ENCODE measurements around the gene TRIM45.
"Not testable (repeated sequence)": the region's sequence is repeated elsewhere in the genome, so short reads cannot be mapped to it uniquely, and the experiment has no call there.

TRIM45 gene

DNA sequence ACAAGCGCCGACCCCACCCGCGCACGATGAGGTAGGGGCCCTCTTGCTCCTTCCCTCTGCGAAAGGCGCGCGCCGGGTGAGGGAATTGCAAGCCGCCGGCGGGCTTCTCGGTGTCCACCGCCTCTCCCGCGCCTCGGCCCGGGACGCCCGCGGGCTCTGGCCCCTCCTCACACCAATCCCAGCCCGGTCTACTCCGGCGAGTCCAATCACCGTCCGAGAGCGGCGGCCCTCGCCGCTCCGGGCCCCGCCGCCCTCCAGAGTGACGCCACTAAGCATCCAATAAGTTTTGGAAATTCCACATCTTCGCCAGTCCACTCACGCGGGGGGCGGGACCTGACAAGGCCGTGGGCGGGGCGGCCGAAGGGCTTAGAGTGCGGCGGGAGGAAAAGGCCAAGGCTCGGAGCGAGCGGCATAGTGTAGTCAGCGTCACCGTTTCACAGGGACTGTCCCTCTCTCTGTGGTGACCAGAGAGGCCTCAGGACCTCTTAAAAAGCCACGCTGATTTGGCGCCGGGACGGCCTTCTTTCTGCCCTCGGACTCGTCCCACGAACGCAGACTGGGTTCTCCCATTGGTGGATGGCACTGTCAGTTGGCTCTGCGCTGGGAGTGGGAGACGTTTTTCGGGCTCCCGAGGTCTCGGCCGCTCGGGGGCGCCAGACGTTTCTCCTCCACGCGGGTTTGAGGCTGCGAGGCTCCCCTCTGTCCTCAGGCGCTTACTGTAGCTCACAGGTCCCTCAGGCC, at the start of gene TRIM45:
Gene TRIM45 (minus strand): TSS at position 161 of the 741 bp plus-strand sequence. CDS start 548 bp downstream, outside the sequence.
- peak; percentile 89 for DNase-seq

DNA sequence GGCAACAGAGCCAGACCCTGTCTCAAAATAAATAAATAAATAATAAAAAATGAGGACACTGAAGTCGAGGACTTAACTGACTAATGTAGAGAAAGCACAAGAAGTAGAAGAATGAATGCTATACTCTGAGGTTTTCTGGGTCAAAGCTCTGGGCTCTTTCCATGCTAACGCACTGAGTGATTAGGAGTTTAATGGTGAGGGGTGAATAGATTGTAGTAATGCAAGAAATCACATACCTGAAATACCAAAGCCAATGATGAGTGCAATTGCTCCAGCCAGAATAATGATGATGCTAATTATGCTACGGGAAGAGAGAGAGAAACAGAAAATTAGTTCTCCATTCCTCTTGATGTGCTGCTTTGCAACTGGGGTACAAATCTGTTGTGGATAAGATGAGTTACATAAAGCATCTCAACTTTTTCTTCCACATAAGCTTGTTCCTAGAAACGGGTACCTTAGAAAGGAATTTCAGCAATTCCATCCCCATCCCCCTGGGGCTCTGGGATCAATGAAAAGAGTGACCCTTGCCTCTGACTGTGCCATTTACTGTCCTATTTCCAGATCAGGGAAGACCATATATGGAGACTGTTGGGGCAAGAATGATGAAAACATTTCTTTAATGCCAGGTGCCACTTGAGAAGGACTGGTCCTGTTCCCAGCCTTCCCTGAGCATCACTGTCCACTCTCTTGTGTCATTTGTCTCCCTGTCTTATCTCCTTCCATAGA, 48.5 kb upstream of the TRIM45 start:
- no peak for DNase-seq

DNA sequence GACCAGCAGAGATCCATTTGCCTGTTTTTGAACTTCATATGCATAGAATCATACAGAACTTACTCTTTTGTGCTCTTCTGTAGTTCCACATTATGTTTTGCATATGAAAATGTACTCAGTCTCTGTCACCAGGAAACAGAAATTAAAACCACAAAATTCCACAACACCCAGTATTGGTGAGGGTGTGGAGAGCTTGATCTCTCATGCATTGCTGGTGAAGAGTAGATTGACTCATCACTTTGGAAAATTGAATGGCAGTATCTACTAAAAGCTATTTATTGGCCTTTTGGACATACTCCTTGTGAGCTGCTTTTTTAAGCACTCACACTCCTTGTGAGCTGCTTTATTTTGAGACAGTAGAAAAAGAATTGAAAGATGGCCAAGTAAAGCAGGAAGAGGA, 45.9 kb upstream of the TRIM45 start:
- DNase-seq = no peak

DNA sequence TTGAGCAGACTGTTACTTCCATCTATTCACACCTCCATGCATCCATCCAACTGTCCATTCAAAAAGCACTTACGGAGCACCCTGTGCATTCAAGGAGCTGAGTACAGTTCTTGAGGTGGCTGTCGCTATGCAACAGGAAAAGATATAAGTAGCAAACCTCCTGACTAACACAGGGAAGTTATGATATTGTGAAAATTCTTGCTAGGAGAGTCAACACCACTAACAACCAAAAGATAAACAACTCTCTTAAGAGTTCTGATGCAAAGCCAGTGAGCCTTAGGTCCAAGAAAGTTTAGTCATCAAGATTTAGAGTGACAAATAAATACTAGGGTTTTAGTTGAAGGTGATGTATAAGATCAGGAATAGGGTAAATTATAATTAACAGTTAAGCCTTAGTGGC, 44.5 kb upstream of the TRIM45 start:
- DNase-seq = no peak

DNA sequence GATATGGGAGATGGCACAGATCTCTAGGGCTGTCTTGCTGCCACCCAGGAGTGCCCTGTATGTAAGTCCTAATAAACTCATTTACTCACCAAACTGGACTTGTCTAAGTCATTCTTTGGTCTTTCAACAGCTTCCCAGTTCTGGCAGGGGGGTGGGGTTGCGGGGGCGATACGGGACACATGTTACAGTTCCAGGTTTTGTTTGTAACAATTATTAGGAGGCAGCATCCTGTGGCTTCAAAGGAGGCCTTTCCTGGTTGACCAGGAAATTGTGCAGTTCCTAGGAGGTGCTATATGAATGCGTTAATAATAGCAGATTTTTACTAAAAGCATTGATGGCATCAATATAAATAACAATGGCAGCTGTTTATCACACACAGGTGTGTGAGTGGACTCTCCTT, 42.7 kb upstream of the TRIM45 start:
- no peak for DNase-seq

- DNase-seq = no peak
These were observed 41.3 kb upstream of the TRIM45 start for GRCh38 chr1:117162816-117163215.

DNA sequence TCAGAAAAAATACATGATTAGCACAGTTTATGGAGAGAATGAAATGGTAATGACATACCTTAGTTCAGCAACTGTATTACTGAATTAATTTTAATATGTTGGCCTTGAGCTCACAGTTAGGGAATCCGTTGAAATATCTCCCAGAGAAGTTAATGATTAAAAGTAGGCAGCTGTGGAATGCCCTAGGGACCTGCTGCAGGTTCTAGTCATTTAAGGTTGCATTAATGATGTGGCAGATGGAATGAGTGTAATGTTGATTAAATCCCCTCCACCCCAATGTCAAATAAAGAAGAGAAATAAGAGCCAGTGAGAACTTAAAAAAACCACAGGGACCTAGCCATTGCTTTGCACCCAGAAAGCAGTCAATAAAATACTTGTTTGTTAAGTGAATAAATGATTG, 40.3 kb upstream of the TRIM45 start:
- DNase-seq = no peak

DNA sequence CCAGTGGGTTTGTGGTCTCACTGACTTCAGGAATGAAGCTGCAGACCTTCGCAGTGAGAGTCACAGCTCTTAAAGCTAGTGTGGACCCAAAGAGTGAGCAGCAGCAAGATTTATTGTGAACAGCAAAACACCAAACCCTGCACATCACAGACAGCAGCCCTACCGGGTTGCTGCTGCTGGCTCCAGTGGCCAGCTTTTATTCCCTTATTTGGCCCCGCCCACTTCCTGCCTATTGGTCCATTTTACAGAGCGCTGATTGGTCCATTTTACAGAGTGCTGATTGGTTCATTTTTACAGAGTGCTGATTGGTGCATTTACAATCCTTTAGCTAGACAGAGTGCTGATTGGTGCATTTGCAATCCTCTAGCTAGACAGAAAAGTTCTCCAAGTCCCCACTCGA, 29.8 kb upstream of the TRIM45 start:
- DNase-seq = not testable (repeated sequence)

DNA sequence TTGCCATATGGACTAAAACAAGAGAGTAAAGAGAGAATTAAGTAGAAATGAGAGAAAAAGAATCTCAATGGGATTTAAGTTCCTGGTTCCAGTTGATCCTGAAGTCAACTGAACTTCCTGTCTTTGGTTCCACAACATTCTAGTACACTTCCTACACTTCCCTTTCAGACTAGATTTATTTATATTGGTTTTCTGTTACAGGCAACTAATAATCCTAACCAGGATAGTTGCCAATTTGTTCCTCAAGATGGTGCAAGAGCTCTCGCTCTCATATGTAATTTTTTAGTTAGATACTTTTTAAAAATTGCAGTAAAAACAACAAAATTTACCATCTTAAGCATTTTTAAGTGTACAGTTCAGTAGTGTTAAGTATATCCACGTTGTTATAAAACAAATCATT, 28.8 kb upstream of the TRIM45 start:
- DNase-seq = no peak

DNA sequence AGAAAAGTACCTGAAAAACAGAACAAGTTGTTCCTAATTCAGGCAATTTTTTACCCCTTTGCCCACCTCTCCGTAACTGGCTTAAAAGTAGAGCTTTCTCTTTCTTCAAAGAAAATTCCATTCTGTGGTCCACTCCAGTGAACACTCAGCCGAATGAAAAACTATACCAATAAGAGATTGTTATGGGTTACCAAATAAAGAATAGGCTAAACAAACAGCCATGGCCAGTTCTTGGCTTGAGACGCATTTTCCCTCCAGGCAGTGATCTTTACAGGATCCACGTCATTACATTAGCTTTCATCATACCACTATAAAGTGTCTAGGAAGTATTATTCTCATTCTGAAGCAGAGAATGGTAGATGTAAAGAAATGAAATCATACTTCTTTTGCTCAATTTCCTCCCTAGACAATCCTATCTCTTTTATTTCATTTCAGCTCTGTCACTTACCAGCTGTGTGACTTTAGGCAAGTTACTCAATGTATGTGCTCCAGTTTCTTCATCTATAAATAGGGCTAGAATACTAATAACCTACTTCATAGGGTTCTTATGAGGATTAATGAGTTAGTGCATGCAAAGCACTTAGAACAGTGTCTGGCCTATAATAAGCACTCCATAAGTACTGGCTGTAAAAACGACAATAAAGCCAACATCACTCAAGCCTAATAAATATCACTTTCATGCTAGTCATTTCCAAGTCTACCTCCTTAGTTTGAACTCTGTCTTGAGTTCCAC, 26.5 kb upstream of the TRIM45 start:
- no peak for DNase-seq

GRCh38 chr1:117147341-117147831, 25.8 kb upstream of the TRIM45 start:
- no peak for DNase-seq

DNA sequence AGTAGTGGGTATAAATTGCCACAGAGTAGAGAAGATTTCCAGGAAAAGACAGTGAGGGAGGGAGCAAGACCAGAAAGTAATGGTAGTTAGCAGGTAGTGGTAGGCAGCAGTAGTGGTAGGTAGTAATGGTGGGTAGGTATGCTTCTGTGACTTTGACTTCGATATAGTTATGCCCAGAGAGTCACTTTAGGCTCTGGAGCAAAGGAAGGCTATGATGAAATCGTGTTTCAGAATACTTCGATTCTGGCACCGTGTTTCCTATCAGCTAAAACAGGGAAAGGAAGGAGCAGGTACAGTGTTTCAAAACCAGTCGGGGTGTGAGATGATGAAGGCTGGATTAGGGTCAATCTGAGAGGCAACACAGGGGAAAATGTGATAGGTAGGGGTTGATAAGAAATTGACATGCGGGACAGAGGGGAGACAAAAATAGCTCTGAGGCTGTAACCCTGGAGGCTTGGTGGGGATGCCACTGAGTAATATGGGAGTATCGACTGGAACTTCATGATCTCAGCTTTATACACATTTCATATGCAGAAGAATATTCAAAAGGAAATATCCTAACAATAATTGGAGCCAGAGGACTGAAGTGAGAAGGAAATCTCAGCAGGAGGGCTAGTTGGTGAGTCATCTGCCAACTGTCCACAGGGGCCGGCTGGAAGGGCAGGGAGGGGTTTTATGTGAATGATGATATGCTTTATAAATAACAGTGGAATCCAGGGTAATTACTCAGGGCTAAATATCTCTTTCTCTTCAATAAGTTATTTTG, 25.2 kb upstream of the TRIM45 start:
- DNase-seq = no peak

- DNase-seq = no peak
These were observed 24.5 kb upstream of the TRIM45 start for GRCh38 chr1:117146072-117146471.

GRCh38 chr1:117143871-117144270, 22.3 kb upstream of the TRIM45 start:
- no peak for DNase-seq

- no peak for DNase-seq
These were observed 21.6 kb upstream of the TRIM45 start for GRCh38 chr1:117143172-117143571.

DNA sequence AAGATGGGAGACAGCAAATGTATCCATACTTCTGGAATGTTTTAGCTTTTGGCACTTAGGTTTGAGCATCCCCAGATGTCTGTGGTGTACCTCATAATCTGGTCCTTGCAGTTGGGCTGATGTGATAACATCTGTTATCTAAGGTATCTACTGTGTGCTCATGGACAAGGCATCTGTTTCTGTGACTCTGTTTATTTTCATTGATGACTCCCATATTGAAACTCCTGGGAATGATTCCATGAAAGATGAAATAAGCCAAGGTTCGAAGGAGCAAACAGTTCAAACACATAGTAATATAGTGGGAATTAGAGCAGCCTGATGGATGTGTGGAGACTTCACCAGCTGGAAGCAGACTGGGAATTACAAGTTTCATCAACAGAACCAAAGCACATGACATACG, 20.7 kb upstream of the TRIM45 start:
- no peak for DNase-seq

- DNase-seq = no peak
These were observed 17.0 kb upstream of the TRIM45 start for GRCh38 chr1:117138561-117138960.

DNA sequence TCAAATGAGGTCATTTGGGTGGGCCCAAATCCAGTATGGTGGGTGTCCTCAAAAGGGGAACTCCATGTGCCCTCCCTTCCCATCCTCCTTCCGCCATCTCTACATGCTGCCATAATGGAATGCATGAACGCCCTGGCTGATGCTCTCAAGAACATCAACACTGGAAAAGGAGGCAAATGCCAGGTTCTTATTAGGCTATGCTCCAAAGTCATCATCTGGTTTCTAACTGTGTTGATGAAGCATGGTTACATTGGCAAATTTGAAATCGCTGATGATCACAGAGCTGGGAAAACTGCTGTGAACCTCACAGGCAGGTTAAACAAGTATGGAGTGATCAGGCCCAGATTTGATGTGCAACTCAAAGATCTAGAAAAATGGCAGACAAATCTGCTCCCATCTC, 16.6 kb upstream of the TRIM45 start:
- DNase-seq = no peak

DNA sequence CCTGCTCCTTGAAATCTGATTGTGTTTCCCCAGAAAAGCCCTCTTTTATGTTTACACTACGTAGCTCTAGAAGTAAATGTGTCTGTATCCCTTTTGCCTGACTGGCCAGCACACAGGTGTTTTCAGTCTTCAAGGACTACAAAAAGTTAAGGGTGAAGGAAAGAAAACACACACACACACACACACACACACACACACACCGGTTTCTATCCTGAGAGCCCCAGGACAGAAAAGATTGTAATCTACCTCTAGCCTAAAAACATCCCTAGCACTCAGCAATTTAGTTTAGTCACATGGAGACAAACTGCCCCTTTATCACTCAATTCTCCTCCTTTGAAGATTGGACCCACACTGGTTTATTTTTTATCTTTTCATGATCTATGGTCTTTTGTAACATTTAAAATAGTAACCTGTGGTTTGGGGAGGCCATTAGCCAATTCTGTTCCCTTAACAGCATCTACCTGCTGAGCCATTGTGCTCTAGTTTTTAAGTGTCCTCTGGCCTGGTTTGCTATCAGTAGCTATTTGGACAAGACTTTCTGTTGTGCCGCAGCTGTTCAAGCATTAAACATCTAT, 15.8 kb upstream of the TRIM45 start:
- no peak for DNase-seq

DNA sequence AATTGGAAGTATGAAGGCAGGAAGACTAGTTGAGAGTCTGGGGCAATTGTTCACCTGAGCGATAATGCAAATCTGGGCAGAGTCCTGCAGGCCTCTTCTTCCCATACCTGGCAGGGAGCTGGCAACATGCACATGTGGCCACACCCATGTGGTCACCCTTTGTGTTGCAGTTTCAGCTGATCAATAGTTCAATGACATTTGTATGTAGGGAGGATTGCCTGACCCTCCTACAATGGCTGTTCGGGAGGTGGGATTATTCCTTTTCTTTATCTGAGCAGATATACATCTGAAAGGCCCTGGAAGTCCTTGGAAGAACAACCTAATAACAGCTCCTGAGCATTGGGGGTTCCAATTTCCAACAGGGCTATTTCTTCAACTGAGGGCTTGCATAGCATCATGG, 15.2 kb upstream of the TRIM45 start:
- no peak for DNase-seq

GRCh38 chr1:117135329-117135728, 13.8 kb upstream of the TRIM45 start:
- DNase-seq = no peak

GRCh38 chr1:117130526-117130925, 9.0 kb upstream of the TRIM45 start:
- no peak for DNase-seq

Data from NCI-H510A (cell line).